ENCODE measurements around the gene ATOSA. TPM values are rescaled to one million over a fixed set of nuclear protein-coding genes. Genes with fewer than 3 reads are reported as not detected.

ATOSA gene
- total and polyA plus RNA-seq, 2 of the 13 experiments (the other 11 are each of a cell fraction or from before 2014, with no cell fraction given) = 6.6 to 16.3 TPM

DNA sequence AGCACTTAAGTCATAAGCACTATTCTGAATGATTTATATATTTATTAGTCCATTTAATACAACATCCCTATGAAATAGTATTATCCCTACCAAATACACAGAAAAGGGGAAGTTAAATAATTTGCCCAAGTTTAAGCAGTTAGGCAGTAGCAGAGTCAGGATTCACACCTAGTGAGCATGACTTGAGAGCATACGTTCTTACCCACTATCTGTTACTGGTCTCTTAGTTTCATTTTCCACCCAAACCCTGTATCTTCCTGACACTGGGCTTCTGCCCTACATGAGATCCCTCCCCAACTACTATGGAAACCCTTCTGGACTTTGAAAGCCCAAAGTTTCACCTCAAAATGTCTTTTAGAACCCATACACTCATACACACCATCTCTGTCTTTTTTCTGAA lies 4.4 kb upstream of the ATOSA start:
- Histone ChIP-seq H3K9me3 (ENCODE audit: low read length) (no peaks in the 10 kb centered on the region), H3K4me3 (replicated peaks in 1 of 3; ENCODE audit: insufficient read depth in 1 of 3, low read depth in 2 of 3, low read length in 3 of 3) (no peak overlapping the region), H2AFZ (ENCODE audit: low read length) (no peak overlapping the region), H3K27ac (ENCODE audit: extremely low read length, insufficient read depth, low read length) (no peak overlapping the region), H3K4me1 (ENCODE audit: insufficient read depth, low read length) (no peaks in the 10 kb centered on the region), H3K4me2 (ENCODE audit: low read depth, low read length) (no peak overlapping the region), H3K27me3 (ENCODE audit: control insufficient read depth in 1 of 2, insufficient read depth in 2 of 2, low read length in 2 of 2) (no peaks in the 10 kb centered on the region), H4K20me1 (ENCODE audit: insufficient read depth, low read length) (no peaks in the 10 kb centered on the region), H3K79me2 (ENCODE audit: insufficient read depth, low read length) (no peaks in the 10 kb centered on the region), H3K36me3 (replicated peaks in 1 of 2; ENCODE audit: control insufficient read depth in 1 of 2, insufficient read depth in 2 of 2, low read length in 2 of 2) (no peaks in the 10 kb centered on the region), H3K9ac (ENCODE audit: insufficient read depth, low read depth, low read length) (no peak overlapping the region)
- FAIRE-seq = no peak
- ChIA-PET POLR2A (no interaction called here), CTCF (ENCODE audit: low intra/inter-chr PET ratio, low total read pairs) (no interaction called here)
- WGBS (ENCODE audit: low lambda C conversion rate) = 75% methylated on average over 1 of the region's 1 CpG
- intact Hi-C loops (cut with micrococcal nuclease; ENCODE audit: unreplicated experiment) = no loop called here
- TF ChIP-seq FOSL2 (CRISPR knock-in tag; IDR thresholded peaks at IDR 0.05) (no peak), XRCC5 (optimal IDR thresholded peaks at IDR 0.05; ENCODE audit: low read length) (no peak), THAP11 (CRISPR knock-in tag; IDR thresholded peaks at IDR 0.05) (no peak), RCOR2 (CRISPR knock-in tag; IDR thresholded peaks at IDR 0.05) (no peak), REL (CRISPR knock-in tag; conservative IDR thresholded peaks at IDR 0.05) (no peak), ZNF652 (CRISPR knock-in tag; IDR thresholded peaks at IDR 0.05; ENCODE audit: borderline replicate concordance, low read depth) (no peak), ZFP41 (CRISPR knock-in tag; IDR thresholded peaks at IDR 0.05; ENCODE audit: borderline replicate concordance) (no peak), KDM2A (CRISPR knock-in tag; IDR thresholded peaks at IDR 0.05; ENCODE audit: borderline replicate concordance, low read depth) (no peak), TBP (CRISPR knock-in tag; IDR thresholded peaks at IDR 0.05) (no peak), MAZ (IDR thresholded peaks at IDR 0.05; ENCODE audit: borderline replicate concordance, low read depth, low read length) (no peak), MAZ (CRISPR knock-in tag; IDR thresholded peaks at IDR 0.05; ENCODE audit: low read depth) (no peak), ARNT2 (CRISPR knock-in tag; IDR thresholded peaks at IDR 0.05; ENCODE audit: low read depth) (no peak), SMAD3 (CRISPR knock-in tag; IDR thresholded peaks at IDR 0.05) (no peak), EHMT2 (IDR thresholded peaks at IDR 0.05; ENCODE audit: borderline replicate concordance, low read depth, low read length) (no peak), PLRG1 (conservative IDR thresholded peaks at IDR 0.05) (no peak), ZNF10 (CRISPR knock-in tag; IDR thresholded peaks at IDR 0.05; ENCODE audit: borderline replicate concordance, low read depth) (no peak)
- TF ChIP-seq, protein P1, sequence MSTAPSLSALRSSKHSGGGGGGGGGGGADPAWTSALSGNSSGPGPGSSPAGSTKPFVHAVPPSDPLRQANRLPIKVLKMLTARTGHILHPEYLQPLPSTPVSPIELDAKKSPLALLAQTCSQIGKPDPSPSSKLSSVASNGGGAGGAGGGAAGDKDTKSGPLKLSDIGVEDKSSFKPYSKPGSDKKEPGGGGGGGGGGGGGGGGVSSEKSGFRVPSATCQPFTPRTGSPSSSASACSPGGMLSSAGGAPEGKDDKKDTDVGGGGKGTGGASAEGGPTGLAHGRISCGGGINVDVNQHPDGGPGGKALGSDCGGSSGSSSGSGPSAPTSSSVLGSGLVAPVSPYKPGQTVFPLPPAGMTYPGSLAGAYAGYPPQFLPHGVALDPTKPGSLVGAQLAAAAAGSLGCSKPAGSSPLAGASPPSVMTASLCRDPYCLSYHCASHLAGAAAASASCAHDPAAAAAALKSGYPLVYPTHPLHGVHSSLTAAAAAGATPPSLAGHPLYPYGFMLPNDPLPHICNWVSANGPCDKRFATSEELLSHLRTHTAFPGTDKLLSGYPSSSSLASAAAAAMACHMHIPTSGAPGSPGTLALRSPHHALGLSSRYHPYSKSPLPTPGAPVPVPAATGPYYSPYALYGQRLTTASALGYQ (CRISPR knock-in tag; IDR thresholded peaks at IDR 0.05) = no peak
- TF ChIP-seq, protein P2, sequence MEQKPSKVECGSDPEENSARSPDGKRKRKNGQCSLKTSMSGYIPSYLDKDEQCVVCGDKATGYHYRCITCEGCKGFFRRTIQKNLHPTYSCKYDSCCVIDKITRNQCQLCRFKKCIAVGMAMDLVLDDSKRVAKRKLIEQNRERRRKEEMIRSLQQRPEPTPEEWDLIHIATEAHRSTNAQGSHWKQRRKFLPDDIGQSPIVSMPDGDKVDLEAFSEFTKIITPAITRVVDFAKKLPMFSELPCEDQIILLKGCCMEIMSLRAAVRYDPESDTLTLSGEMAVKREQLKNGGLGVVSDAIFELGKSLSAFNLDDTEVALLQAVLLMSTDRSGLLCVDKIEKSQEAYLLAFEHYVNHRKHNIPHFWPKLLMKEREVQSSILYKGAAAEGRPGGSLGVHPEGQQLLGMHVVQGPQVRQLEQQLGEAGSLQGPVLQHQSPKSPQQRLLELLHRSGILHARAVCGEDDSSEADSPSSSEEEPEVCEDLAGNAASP (CRISPR knock-in tag; IDR thresholded peaks at IDR 0.05; ENCODE audit: borderline replicate concordance) = no peak
- TF ChIP-seq, protein P3, sequence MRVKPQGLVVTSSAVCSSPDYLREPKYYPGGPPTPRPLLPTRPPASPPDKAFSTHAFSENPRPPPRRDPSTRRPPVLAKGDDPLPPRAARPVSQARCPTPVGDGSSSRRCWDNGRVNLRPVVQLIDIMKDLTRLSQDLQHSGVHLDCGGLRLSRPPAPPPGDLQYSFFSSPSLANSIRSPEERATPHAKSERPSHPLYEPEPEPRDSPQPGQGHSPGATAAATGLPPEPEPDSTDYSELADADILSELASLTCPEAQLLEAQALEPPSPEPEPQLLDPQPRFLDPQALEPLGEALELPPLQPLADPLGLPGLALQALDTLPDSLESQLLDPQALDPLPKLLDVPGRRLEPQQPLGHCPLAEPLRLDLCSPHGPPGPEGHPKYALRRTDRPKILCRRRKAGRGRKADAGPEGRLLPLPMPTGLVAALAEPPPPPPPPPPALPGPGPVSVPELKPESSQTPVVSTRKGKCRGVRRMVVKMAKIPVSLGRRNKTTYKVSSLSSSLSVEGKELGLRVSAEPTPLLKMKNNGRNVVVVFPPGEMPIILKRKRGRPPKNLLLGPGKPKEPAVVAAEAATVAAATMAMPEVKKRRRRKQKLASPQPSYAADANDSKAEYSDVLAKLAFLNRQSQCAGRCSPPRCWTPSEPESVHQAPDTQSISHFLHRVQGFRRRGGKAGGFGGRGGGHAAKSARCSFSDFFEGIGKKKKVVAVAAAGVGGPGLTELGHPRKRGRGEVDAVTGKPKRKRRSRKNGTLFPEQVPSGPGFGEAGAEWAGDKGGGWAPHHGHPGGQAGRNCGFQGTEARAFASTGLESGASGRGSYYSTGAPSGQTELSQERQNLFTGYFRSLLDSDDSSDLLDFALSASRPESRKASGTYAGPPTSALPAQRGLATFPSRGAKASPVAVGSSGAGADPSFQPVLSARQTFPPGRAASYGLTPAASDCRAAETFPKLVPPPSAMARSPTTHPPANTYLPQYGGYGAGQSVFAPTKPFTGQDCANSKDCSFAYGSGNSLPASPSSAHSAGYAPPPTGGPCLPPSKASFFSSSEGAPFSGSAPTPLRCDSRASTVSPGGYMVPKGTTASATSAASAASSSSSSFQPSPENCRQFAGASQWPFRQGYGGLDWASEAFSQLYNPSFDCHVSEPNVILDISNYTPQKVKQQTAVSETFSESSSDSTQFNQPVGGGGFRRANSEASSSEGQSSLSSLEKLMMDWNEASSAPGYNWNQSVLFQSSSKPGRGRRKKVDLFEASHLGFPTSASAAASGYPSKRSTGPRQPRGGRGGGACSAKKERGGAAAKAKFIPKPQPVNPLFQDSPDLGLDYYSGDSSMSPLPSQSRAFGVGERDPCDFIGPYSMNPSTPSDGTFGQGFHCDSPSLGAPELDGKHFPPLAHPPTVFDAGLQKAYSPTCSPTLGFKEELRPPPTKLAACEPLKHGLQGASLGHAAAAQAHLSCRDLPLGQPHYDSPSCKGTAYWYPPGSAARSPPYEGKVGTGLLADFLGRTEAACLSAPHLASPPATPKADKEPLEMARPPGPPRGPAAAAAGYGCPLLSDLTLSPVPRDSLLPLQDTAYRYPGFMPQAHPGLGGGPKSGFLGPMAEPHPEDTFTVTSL (CRISPR knock-in tag; IDR thresholded peaks at IDR 0.05; ENCODE audit: borderline replicate concordance) = no peak
- DNase-seq (ENCODE audit: low spot score) = no peak
- ATAC-seq = no peak
- no TSS peak for BruUV-seq (replicated peaks)
- in situ Hi-C loops (cut with HindIII; ENCODE audit: extremely low pct_ligation_motif_present, low pct_unique_long_range_greater_than_20kb) = no loop called here

Data from HepG2 (cell line).